ENCODE measurements around the gene RARA.
A peak's percentile ranks its signal among the peaks of the same experiment; 100 is the strongest.

RARA gene

DNA sequence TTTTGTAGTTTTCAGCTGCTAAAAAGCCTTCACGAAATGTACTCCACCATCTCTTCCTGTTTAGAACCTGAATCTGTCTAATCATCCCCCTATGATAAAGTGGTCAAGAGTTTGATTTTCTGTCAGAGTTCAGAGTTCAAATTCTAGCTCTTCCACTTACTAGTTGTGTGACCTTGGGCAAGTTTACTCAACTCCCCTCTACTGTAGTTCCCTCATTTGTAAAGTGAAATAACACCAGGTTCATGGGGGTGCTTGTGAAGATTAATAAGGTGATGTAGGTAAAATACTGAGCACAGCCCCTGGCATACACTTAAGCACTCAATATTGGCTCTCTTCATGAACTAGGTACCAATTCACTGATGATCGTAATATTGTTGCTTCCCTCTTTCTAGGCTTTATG is 22.5 kb upstream of the RARA start:
- TF ChIP-seq, protein P1, sequence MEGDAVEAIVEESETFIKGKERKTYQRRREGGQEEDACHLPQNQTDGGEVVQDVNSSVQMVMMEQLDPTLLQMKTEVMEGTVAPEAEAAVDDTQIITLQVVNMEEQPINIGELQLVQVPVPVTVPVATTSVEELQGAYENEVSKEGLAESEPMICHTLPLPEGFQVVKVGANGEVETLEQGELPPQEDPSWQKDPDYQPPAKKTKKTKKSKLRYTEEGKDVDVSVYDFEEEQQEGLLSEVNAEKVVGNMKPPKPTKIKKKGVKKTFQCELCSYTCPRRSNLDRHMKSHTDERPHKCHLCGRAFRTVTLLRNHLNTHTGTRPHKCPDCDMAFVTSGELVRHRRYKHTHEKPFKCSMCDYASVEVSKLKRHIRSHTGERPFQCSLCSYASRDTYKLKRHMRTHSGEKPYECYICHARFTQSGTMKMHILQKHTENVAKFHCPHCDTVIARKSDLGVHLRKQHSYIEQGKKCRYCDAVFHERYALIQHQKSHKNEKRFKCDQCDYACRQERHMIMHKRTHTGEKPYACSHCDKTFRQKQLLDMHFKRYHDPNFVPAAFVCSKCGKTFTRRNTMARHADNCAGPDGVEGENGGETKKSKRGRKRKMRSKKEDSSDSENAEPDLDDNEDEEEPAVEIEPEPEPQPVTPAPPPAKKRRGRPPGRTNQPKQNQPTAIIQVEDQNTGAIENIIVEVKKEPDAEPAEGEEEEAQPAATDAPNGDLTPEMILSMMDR (IDR thresholded peaks at IDR 0.05; ENCODE audit: low read depth, low read length, missing control alignments) = no peak
- no peak for DNase-seq (ENCODE audit: low read depth)
- in situ Hi-C loops (cut with HindIII; ENCODE audit: low sequenced_read_pairs) = no loop called here
- no peak overlapping the region for H3K4me3 ChIP-seq (ENCODE audit: low read depth, low read length)

DNA sequence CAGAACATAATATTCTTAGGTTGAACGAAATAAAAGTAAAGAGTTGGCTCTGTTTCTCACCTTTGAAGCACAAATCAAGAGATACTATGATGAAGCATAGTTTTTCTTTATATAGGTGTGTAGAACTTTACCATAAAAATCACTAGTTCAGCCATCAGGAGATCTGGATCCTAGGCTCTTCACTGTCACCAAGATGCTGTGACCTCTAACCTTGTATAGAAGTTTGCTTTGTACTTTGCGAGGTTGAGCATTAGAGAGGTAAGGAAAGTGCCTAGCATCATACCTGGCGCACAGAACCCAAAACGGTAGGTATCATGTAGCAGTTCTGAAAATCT is 21.9 kb upstream of the RARA start:
- no peak for DNase-seq (ENCODE audit: low read depth)
- peak overlapping the region; percentile 1 for H3K4me3 ChIP-seq (ENCODE audit: low read depth, low read length)
- in situ Hi-C loops (cut with HindIII; ENCODE audit: low sequenced_read_pairs) = no loop called here
- TF ChIP-seq, protein P1 (IDR thresholded peaks at IDR 0.05; ENCODE audit: low read depth, low read length, missing control alignments) = no peak

DNA sequence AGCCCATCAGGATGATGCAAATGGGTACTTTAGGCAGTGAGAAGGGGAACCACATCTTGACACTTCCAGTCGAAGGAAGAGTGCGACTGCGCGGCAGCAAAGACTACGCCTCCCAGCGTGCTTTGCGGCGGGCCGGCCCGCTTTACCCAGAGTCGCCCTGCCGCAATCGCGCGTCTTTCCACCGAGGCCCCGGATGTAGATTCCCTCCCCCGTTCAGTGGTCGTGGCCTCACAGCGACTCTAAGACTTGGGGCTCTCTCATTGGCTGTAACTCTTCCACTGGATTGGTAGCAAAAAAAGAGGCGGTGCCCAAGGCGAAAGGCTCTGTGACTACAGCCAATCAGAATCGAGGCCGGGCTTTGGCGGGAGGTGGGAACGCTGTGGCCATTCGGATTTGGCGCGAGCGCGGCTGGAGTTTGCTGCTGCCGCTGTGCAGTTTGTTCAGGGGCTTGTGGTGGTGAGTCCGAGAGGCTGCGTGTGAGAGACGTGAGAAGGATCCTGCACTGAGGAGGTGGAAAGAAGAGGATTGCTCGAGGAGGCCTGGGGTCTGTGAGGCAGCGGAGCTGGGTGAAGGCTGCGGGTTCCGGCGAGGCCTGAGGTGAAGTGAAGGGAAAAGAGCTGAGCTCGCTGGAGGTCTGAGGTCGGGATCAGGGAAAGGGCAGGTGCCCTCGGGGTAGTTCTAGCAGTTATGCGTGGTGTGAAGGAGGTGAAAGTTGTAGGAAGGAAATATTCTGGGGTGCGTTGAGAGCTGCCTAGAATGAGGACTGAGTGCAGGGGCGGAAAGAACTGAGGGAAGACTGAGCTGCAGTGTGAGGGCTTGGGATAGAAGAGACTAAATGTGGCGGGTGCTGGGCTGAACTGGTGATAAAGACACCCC is 21.2 kb upstream of the RARA start, which contains the start of gene CDC6:
Gene CDC6 (plus strand): TSS at position 386 of the 876 bp plus-strand sequence. CDS start 1,542 bp downstream, outside the sequence.
- peak within 1 kb of the TSS; percentile 68 for H3K4me3 ChIP-seq (ENCODE audit: low read depth, low read length)
- peak; percentile 99 for DNase-seq (ENCODE audit: low read depth)
- in situ Hi-C loops (cut with HindIII; ENCODE audit: low sequenced_read_pairs) = no loop called here
- TF ChIP-seq, protein P1 (IDR thresholded peaks at IDR 0.05; ENCODE audit: low read depth, low read length, missing control alignments) = no peak

DNA sequence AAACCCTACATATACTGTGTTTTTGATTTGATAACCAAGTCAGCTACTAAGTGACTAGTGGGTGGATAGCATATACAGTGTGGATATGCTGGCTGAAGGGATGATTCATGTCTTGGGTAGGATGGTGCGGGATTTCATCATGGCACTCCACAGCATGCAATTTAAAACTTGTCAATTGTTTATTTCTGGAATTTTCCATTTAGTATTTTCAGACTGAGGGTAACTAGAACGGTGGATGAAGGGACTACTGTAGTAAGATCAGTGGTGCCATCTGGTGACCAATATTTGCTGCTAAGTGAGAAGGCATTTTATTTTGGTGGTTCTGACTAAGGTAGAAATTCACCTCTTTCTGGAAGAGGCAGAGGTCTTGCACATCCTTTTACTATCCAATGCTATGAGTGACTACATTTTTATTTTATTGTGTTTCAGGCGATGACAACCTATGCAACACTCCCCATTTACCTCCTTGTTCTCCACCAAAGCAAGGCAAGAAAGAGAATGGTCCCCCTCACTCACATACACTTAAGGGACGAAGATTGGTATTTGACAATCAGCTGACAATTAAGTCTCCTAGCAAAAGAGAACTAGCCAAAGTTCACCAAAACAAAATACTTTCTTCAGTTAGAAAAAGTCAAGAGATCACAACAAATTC is 18.2 kb upstream of the RARA start:
- DNase-seq (ENCODE audit: low read depth) = peak; percentile 83
- TF ChIP-seq, protein P1 (IDR thresholded peaks at IDR 0.05; ENCODE audit: low read depth, low read length, missing control alignments) = peak; percentile 70
- no peak overlapping the region for H3K4me3 ChIP-seq (ENCODE audit: low read depth, low read length)
- in situ Hi-C loops (cut with HindIII; ENCODE audit: low sequenced_read_pairs) = no loop called here

DNA sequence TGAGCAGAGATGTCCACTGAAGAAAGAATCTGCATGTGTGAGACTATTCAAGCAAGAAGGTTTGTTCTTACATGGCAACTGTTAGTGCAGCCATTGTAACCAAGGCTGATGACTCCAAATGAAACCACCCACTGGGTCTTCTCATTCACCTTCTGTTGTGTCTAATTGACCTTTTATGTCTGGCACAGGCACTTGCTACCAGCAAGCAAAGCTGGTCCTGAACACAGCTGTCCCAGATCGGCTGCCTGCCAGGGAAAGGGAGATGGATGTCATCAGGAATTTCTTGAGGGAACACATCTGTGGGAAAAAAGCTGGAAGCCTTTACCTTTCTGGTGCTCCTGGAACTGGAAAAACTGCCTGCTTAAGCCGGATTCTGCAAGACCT is 17.7 kb upstream of the RARA start:
- no peak for DNase-seq (ENCODE audit: low read depth)
- in situ Hi-C loops (cut with HindIII; ENCODE audit: low sequenced_read_pairs) = no loop called here
- no peak overlapping the region for H3K4me3 ChIP-seq (ENCODE audit: low read depth, low read length)
- TF ChIP-seq, protein P1 (IDR thresholded peaks at IDR 0.05; ENCODE audit: low read depth, low read length, missing control alignments) = no peak

DNA sequence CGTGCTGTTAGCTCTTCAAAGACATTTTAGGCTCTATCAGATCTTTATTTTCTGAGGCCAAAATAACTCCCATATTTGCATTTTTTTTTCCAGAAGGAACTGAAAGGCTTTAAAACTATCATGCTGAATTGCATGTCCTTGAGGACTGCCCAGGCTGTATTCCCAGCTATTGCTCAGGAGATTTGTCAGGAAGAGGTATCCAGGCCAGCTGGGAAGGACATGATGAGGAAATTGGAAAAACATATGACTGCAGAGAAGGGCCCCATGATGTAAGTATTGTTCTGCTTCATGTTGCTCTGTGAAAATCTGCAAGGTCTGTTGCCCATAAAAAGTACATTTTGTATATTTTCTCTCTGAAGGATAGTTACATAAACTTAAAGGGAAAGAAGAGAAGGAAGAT is 15.6 kb upstream of the RARA start:
- H3K4me3 ChIP-seq (ENCODE audit: low read depth, low read length) = no peak overlapping the region
- in situ Hi-C loops (cut with HindIII; ENCODE audit: low sequenced_read_pairs) = no loop called here
- TF ChIP-seq, protein P1 (IDR thresholded peaks at IDR 0.05; ENCODE audit: low read depth, low read length, missing control alignments) = no peak
- no peak for DNase-seq (ENCODE audit: low read depth)

All from astrocyte of the cerebellum (primary cell).